Fibroblast of skin of back (primary cell): Measurements from ENCODE around the gene PNPLA5.

Source experiments
- DNase-seq: peaks from one replicate; pipeline ENCODE4 v3.0.0-alpha.2; 2013

PNPLA5 gene

DNA sequence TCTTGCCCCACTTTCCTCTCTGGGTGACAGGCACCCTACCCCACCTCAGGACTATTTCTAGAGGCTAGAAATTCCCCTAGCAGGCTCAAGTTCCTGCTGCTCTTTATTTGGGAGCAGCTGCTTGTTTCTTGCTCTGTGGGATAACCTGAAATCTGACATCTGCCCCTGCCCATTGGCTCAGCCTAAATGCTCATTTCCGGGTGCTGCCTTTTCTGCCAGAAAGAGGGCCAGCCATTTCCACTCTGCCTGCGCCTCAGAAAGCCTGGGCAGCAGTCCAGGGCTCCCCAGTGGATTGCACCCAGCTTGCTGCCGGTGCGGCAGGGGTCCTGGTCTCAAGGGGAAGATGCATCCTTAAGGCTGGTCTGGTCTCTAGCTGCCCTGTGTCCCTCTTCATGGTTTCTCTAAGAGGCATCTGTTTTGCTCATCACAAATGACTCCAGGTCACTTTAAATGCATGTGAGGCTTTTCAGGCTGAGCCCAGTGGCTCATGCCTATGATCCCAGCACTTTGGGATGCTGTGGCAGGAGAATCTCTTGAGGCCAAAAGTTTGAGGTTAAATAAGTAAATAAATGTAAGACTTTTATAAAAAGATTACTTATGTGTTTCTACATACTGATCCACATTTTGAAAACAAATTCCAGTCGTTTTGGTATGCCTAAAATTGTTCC lies 10.3 kb upstream of the PNPLA5 start:
- peak; percentile 91 for DNase-seq

DNA sequence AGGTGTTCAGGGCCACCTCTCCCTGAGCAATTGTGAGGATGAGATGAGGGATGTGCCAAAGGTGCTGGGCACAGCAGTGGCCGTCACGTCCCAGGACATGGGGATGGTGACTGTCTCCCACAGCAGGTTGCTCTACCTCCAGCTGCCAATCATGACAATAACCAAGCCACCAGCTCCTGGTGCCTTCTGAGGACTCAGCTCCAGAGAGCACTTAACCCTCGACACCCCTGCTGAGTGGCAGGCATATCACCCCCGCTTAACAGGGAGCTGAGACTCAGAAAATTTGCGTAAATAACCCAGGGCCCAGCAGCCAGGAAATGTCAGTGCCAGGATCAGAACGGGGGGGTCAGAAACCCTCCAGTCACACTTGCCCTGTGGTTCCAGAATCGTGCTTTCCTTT lies 8.4 kb upstream of the PNPLA5 start:
- no peak for DNase-seq

DNA sequence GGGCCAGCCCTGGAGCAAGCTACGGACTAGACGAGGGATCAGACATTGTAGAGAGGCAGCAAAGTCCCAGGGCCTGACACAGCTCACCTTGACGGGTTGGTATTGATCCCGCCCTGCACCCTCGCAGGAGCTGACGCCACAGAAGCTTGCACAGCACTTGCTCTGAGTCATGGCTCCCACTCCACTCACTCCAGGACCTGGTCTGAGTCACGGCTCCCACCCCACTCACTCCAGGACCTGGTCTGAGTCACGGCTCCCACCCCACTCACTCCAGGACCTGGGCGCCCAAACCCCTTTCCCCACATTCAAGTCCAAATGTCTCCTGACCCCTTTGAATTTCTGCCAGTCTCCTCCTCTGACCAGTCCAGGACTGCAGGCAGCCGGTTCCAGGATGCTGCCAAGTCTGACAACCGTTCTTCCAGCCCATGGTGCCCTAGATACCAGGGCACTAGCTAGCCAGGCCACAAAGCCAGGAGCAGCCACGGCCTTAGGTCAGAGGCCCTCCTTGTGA lies 6.0 kb upstream of the PNPLA5 start:
- DNase-seq: peak; percentile 21

DNA sequence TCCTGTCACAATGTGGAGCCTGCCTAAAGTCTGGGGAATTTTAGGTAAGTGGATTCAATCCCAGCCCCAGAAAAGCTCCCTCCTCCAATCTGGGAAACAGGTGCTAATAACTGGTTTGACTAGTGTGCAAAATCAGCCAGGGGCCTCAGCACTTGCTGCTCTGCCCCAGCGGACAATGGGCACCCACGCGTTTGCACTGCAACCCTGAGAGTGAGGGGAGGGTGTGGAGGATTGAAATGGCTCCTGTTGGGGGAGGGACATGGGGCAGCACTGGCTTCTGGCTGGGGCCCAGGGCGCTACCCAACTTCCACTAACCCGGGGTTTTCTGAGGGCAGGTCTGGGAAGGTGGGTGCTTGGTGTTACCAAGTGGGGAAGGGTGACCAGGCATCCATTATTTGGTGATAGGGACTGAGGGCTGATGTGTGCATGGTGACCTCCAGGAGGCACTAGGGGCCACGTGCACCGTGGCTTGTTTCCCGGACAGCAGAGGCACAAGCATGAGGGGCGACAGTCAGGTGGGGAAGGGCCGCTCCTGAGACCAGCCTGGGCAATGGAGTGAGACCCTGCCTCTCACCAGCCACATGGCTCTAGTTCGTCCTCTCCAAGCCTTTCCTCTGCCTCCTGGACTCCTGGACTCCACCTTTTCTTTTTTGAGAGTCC lies 4.3 kb upstream of the PNPLA5 start:
- DNase-seq: no peak

DNA sequence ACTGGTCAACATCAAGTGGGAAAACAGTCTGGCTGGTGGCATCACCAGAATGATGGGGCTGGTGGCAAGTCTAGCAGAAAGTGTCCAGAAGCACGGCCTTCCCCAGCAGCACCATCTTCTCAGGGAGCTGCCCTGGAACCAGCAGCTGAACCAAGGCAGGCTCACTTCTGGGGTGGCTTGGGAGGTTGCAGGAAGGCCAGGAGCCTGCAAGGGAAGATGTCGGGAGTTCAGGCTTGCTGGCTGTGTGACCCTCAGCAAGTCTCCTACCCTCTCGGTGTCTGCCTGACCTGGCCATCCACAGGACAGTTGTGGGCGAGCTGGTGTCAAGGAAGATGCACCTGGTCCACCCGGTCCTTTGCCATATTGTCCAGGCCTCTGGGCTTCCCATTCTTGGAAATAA lies 2.3 kb upstream of the PNPLA5 start:
- no peak for DNase-seq

DNA sequence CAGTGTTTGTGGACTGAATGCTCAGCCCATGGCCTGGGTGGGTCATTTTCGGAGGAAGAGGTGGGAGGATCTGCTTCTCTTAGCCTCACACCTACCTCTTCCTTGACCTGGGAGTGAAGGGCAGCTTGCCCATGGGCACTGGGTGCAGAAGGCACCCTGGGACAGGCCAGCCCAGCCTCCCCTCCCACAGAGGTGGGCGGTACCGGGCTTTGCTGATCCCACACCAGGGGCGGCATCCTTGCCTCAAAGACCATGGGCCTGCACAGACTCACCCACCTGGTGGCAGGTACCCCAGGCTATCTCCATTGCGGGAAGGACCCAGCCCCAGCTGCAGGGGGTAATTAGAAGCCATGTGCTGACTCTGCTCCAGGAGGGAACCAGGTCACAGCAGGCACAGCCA lies 1.5 kb upstream of the PNPLA5 start:
- DNase-seq: no peak

DNA sequence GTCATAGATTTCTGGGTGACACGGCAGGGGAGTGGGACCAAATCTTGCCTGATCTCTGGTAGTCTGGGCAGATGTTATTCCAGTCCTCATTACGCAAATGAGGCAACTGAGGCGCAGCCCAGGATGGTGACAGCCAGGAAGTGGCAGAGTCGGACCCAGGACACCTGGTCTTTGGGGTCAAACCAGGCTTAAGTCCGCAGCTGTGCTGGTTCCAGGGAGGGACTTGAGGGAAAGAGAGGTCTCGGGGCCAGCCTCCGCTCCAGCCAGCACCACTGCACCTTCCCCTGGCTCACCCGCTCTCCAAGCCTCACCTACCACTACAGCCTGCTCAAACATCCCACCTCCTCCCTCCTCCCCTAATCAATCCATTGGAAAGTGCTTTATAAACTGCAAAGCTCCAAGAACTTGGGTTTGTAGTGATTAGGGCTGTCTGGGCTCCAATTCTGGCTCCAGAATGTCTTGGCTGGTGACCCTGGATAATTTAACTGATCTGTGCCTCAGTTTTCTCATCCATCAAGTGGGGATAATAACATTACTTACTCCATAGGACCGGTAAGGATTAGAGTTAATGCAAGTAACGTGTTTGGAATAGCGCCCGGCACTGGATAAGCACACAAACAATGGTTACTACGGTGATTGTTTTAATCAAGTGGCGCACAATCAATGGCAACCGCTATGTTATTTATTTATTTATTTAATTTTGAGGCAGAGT lies 526 bp upstream of the PNPLA5 start:
- no peak for DNase-seq

DNA sequence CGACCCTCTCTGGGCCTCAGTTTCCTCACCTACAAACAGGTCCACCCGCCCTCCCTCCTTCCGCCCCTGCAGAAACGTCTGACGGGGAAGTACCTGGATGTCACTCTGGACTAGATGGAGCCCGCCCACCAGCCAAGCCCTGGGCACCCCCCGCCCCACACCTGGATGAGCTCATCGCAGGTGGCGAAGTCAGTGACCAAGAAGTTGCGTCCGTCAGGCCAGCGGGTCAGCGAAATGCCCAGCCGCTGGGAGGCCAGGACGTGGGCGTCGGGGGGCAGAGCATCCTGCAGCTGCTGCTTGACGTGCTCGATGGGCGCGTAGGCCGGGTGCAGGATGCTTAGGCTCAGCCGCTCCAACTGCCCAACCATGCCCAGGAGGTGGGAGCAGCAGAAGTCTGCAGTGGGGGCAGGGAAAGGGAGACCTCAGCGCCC lies 897 bp downstream of the PNPLA5 start:
- DNase-seq: no peak

DNA sequence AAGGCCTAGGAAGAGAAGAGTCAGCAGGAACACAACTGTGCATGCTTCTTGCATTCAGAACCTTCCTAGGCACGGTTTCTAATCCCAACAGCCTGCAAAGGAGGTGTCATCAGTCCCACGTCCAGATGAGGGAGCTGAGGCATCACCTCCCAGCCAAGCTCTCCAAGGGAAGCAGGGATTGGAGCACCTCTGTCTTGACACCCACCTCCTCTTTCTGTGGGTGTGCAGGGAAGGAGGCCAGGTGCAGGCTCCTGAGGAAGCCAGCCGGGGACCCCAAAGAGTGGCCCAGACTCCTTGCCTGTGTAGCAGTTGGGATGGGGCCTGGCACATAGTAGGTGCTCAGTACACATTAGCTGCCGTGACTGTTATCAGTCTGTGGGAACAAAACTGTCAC lies 2.0 kb downstream of the PNPLA5 start:
- DNase-seq: peak; percentile 7

DNA sequence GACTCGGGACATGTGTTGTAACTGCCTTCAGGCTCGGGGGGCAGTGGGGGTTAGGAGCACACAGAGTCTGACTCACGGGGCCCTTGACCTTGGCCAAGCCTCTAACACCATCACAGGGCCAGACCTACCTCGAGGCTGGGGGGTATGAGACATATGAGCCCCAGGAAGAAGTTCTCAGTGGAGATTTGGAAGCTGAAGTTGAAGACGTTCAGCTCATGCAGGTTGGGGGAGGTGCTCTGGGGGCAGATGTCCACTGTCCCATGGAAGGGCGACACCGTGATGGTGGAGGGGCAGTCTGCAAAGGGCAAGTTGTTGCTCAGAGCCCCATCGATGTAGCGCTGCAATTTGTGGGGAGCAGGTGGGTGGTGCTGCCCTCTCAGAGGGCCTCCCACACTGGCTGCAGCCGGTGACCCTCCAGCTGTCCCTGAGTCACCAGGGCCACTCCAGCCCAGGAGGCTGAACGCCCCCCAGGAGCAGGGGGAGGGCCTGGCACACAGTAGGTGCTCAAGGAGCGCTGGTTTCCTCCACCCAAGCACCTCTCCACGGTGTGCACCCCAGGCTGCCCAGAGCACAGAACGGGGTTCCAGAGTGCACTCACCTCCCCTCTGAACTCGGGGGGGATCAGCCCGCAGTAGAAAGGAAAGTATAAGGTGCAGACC lies 2.5 kb downstream of the PNPLA5 start:
- no peak for DNase-seq

DNA sequence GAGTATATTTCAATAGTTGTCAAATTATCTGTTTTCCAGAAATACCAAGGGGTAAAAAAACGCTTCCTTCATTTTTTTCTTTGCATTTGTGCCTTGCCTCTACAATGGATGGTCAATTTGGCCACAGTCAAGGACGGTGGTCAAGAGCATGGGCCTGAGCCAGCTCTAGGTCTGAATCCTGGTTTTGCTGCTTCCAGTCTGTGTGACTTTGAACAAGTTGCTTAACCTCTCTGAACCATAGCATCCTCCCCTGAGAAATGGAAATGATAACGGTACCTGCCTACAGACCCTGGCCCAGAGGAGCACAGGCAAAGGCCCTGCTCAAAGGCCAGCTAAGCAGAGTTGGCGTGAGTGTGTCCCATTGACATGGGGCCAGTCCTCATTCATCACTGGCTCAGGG lies 3.1 kb downstream of the PNPLA5 start:
- DNase-seq: no peak

DNA sequence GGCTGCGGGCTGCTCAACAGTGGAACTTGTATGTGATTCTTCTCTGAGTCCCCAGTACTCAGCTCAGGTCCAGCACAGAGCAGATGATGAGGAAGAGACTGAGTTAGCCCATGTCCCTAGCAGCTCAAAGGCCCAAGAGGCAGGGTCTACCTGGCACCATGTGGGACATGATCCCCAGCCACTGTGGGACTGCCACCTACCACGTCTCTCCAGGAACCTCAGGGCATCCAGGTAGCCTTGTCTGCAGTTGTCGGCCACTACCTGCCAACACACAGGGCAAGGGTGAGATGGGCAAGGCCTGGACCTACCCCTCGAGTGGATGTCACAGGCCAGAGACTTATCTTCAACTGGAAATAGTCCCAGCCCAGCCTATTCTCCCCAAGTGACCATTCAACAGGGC lies 4.4 kb downstream of the PNPLA5 start:
- no peak for DNase-seq

DNA sequence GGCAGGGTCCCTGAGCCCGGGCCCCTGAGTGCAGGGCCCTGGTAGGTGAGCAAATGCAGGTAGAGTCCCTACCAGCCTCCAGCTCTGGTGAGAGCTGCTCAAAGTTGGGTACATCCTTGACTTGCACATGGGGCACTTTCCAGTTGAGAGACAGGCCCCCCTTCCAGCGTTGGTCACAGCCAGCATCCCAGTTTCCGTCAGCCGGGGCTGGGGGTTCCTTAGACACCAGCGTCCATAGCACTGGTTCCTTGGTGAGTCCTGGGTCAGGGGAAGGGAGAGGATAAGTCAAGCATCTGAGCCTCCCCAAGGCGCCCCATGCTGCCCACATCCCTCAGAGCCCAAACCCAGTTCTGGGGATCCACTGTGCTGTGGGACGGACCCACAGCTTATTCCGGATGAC lies 5.6 kb downstream of the PNPLA5 start:
- no peak for DNase-seq

DNA sequence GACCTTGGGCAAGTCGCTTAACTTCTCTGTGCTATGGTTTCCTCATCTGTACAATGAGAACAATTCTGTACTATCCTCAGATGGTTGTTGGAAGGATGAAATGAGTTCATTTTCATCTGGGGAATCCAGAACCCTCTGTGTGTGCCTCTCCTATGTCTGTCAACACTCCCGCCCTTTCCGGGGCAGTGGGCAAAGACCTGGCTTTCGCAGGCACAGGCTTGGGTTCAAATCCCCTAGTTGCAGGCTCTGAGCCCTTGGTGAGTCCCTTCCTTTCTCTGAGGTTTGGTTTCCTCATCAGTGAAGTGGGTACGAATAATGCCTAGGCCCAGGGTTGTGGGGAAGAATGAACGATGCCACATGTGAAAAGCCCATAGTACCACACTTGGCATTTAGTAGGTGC lies 6.0 kb downstream of the PNPLA5 start:
- DNase-seq: no peak

DNA sequence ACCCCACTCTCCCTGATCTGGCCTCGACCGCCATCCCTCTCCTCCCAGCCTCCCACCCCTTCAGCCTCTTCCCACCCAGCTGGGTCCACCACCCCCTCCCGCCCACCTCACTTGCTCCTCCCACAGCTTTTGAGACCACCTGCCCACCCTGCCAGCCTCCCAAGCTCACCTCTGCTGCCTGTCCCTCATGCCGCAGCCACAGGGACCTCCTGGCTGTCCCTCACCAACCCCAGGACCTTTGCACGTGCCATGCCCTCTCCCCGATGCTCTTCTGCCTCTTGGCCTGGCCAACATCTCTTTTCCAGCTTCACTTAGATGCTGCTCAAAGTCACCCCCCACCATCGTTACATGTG lies 6.5 kb downstream of the PNPLA5 start:
- no peak for DNase-seq

DNA sequence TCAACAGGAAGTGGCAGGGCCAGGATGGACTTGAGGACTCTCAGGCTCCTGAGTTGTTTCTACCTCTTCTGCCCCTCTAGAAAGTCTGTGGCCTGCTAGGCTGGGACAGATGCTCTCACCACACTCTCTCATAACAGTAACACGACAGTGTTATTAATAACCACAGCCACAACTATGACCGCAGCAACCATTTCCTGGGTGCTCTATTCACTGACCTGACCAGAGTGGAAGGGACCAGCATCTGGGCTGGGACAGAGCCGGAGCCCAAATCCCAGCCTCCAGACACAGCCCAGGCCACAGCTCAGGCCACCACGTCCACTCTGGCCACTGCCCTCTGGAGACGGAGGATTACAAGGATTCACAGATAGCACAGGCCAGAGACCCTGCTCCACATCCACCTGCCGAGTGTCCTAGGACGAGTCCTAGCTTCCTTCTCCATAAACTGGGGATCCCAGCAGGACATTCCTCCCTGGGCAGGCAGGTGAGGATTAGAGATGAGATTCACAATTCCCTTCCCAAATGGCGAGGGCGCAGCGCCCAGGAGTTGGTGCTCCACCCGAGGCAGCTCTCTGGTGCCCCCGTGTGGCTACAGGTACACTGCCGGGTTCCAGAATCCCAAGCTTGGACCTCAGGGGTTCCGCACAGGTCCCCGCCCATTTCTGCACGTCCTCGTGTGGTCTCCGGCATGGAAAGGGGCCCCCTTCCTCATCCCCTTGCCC lies 7.1 kb downstream of the PNPLA5 start:
- DNase-seq: peak; percentile 32

DNA sequence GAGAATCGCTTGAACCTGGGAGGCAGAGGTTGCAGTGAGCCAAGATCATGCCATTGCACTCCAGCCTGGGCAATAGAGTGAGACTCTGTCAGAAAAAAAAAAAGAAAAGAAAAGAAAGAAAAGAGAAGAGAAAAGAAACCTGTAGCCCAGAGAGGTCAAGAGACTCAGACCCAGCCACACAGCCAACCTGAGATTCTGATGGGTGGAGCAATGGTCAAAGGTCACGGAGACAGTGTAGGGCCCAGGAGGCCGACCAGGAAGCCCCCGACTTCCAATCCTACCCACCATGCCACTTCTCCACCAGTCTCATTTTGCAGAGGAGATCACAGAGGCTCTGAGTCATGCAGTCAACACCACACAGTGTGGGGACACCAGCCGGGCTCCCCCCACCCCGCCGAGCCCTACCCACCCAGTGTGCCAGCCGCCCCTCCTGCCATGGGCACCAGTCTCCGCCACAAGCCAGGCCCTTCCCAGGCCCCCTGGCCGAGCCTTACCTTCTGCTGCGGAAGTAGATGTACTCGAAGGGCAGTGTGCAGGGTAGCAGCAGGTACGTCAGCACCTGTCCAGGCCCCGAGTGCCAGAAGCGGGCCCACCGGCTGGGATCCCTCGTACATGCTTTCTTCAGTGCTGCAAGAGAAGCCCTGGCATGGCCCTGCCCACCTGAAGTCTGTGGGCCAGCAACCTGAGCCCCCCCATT lies 7.9 kb downstream of the PNPLA5 start:
- no peak for DNase-seq

DNA sequence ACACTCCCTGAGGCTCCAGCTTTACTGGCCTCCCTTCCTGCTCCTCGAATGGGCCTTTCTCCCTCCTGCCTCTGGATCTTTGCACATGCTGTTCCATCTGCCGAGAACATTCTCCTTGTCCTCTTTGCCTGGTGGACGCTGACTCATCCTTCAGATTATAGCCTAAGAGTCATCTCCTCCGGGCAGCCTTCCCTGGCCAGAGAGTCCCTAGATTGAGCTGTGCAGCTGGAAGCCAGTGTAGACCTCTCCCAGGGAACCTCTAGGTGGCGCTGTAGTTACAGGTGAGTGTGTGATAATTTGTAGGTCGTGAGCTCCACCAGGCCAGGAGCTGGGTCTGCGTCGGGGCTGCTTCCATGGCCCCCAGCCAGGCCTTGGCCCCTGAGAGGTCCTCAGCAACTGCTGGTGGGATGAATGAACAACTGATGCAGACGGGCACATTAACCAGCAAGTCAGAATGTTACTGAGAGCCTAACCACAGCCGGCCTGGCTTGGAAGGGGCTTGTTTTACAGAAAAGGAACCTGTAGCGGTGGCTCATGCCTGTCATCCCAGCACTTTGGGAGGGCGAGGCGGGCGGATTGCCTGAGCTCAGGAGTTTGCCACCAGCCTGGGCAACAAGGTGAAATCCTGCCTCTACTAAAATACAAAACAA lies 8.7 kb downstream of the PNPLA5 start:
- DNase-seq: peak; percentile 72

DNA sequence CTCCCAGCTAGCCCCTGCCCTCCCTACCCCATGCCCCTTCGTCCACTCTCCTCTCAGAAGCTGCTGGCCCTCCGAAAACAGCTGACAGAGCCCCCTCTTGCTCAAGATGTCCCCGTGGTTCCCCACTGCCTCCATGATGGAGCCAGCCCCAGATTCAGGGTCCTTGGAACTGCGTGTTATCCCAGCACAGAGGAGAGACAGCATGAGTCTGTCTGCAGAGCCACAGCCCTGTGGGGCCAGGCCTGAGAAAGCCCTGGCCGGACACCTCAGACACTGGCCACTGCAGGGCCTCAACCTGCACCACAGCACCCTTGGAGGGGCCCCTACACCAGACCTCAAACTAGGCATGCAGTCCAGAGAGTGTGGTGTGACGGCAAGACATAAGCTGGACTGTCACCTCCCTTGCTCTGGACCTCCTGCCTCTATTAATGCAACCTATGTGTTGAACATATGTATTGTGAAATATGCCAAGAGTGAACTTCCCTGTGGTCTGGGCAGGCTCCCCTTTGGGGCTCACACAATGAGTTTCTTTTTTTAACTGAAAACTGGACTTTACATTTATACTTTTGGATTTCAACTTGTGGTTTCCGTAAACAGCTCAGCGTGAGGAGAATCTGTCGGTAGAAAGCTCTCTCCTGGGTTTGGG lies 9.6 kb downstream of the PNPLA5 start:
- DNase-seq: no peak

DNA sequence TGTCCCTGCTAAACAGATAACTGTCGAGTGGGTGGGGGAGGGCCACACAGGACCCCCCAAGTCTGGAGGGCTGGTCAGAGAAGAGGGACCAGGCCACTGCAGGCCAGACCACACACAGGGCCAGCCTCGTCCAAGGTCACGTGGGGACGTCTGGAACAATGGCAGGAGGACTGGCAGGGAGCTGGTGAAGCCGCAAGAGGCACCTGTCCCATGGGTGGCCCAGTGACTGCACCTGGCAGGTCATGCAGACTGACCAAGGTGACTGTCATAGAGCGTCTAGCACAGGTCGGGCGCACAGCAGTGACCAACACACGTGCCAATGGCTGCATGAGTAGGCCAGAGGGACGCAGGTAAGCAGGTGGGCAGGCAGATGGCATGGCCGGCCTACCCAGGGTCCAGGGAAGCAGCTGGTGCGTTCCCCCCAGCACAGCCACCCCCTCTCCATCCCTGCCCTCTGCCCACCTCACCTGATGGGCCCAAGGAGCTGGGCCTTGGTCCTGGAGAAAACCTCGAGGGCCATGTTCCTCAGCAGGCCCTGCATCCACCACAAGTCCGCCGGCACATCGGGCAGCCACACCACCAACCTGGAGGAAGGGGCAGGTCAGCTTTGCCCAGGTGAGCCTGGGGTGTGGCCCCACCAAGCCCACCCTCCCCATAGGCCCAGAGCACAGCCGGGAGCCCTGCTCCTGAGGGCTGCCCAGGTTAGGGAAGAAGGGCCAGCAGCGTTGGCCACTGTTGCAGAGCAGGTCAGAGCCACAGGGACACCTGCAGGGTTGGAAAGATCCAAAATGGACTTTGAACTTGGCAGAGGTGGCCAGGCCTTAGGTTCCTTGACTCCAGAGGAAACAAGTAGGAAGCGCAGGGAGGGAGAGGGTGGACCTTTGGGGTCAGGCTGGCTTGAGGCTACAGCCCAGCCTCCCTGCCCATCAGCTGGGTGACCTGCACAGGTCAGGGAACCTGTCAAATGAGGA lies 10.4 kb downstream of the PNPLA5 start:
- no peak for DNase-seq
